ENCODE measurements around the gene LIAS. TPM values are rescaled to one million over a fixed set of nuclear protein-coding genes. Genes with fewer than 3 reads are reported as not detected.
A peak's percentile ranks its signal among the peaks of the same experiment; 100 is the strongest.

The LIAS gene
- total RNA-seq, 2 donors from 2014 or later: 17.6 to 17.9 TPM

- peak; percentile 98 for DNase-seq
- Histone ChIP-seq H3K9me3 (ENCODE audit: control insufficient read depth, low read length) (peaks cover 36% of the 10 kb centered on the region), H3K4me3 (ENCODE audit: low read length) (peak within 1 kb of the TSS; percentile 96), H3K27me3 (ENCODE audit: control insufficient read depth, insufficient read depth, low read length, poor library complexity, severe bottlenecking) (no peaks in the 10 kb centered on the region), H3K36me3 (ENCODE audit: control insufficient read depth, insufficient read depth, low read length) (peaks cover 24% of the 10 kb centered on the region), H3K4me1 (ENCODE audit: control insufficient read depth, insufficient read depth, low read length) (no peaks in the 10 kb centered on the region), H3K9ac (ENCODE audit: extremely low read depth, low read length, poor library complexity, severe bottlenecking) (peak within 1 kb of the TSS; percentile 93), H3K27ac (ENCODE audit: low read depth, low read length) (peak within 1 kb of the TSS; percentile 90)
- peak within 1 kb of the TSS; percentile 96 for H3K27ac Mint-ChIP-seq
- peaks cover 37% of the 10 kb centered on the region for H3K9me3 Mint-ChIP-seq
- H3K27me3 Mint-ChIP-seq (ENCODE audit: insufficient read depth): no peaks in the 10 kb centered on the region
- no peak for TF ChIP-seq CTCF (conservative IDR thresholded peaks at IDR 0.05)
- WGBS, 2 experiments (ENCODE audit: insufficient coverage in 1 of 2, insufficient read length in 1 of 2): 0% methylated on average over 16 to 73 of the region's 73 CpGs
- H3K36me3 Mint-ChIP-seq (ENCODE audit: low read depth): peaks cover 38% of the 10 kb centered on the region
- peak within 1 kb of the TSS; percentile 95 for H3K4me3 Mint-ChIP-seq
- peaks cover 13% of the 10 kb centered on the region for H3K4me1 Mint-ChIP-seq
Observed at GRCh38 chr4:39527296-39528060, 68.6 kb downstream of the LIAS start, which contains the start of gene UGDH. Gene UGDH (minus strand): TSS chr4:39527439. CDS start chr4:39521512, 5,927 bp downstream.

- H3K36me3 Mint-ChIP-seq (ENCODE audit: low read depth): peaks cover 43% of the 10 kb centered on the region
- Histone ChIP-seq H3K9ac (ENCODE audit: extremely low read depth, low read length, poor library complexity, severe bottlenecking) (peak overlapping the region; percentile 93), H3K36me3 (ENCODE audit: control insufficient read depth, insufficient read depth, low read length) (peaks cover 29% of the 10 kb centered on the region), H3K9me3 (ENCODE audit: control insufficient read depth, low read length) (peaks cover 41% of the 10 kb centered on the region), H3K27me3 (ENCODE audit: control insufficient read depth, insufficient read depth, low read length, poor library complexity, severe bottlenecking) (no peaks in the 10 kb centered on the region), H3K4me3 (ENCODE audit: low read length) (peak overlapping the region; percentile 96), H3K4me1 (ENCODE audit: control insufficient read depth, insufficient read depth, low read length) (no peaks in the 10 kb centered on the region), H3K27ac (ENCODE audit: low read depth, low read length) (peak overlapping the region; percentile 85)
- peak overlapping the region; percentile 92 for H3K27ac Mint-ChIP-seq
- H3K9me3 Mint-ChIP-seq: peaks cover 42% of the 10 kb centered on the region
- no peak for TF ChIP-seq CTCF (conservative IDR thresholded peaks at IDR 0.05)
- H3K4me1 Mint-ChIP-seq: peaks cover 13% of the 10 kb centered on the region
- no peak for DNase-seq
- 1 to 3% methylated on average over 14 to 21 of the region's 21 CpGs for WGBS, 2 experiments (ENCODE audit: insufficient coverage in 1 of 2, insufficient read length in 1 of 2)
- H3K27me3 Mint-ChIP-seq (ENCODE audit: insufficient read depth): no peaks in the 10 kb centered on the region
- H3K4me3 Mint-ChIP-seq: peak overlapping the region; percentile 95
Observed at GRCh38 chr4:39528061-39528465, 69.2 kb downstream of the LIAS start.

Small RNA genes lying within 50 kb of the gene (microRNA-seq; reads per million reads assigned to microRNA genes)
- gene MIR5591 (ENCODE audit: borderline microRNAs expressed): not detected

Other genes with a start within 250 kb of the LIAS start
- 10 to 100 TPM; 56.4 to 57.0 TPM for gene RFC1, start 92.7 kb upstream of the LIAS start, total RNA-seq
- gene KLB, start 52.1 kb upstream of the LIAS start, total RNA-seq: under 1 TPM in 1 of 2 donors, not detected in 1; 0.09 TPM
- 1,000 to 10,000 TPM; 1,341 to 1,760 TPM for gene RPL9, start 134 bp upstream of the LIAS start, total RNA-seq
- 100 to 1,000 TPM; 137 to 141 TPM for gene UGDH, start 68.4 kb downstream of the LIAS start, total RNA-seq
- gene SMIM14, start 179.8 kb downstream of the LIAS start, total RNA-seq: 10 to 100 TPM; 24.3 to 24.6 TPM
- 100 to 1,000 TPM; 139 to 143 TPM for gene UBE2K, start 239.1 kb downstream of the LIAS start, total RNA-seq

All from endodermal cell (in vitro differentiated cells).